Type B pancreatic cell (in vitro differentiated cells): ENCODE measurements around the gene FYB1. TPM values are rescaled to one million over a fixed set of nuclear protein-coding genes. Genes with fewer than 3 reads are reported as not detected.

Source experiments
- DNase-seq: peaks from one replicate; pipeline ENCODE4 v3.0.0; 2021; ENCODE audit warnings: mixed read lengths; ENCODE audit not compliant: unreplicated experiment; ENCODE audit errors: extremely low spot score
- H3K27ac Mint-ChIP-seq: 2 replicates; pipeline ENCODE4 v1.8.0; 2021; ENCODE audit warnings: mild to moderate bottlenecking, mixed read lengths
- H3K27me3 Mint-ChIP-seq: 2 replicates; pipeline ENCODE4 v1.8.0; 2021; ENCODE audit warnings: mixed read lengths
- H3K36me3 Mint-ChIP-seq: 2 replicates; pipeline ENCODE4 v1.8.0; 2021; ENCODE audit warnings: mixed read lengths
- H3K4me1 Mint-ChIP-seq: one replicate; pipeline ENCODE4 v1.8.0; 2021; ENCODE audit warnings: mixed read lengths; ENCODE audit not compliant: unreplicated experiment
- H3K4me3 Mint-ChIP-seq: 2 replicates; pipeline ENCODE4 v1.8.0; 2021; ENCODE audit warnings: mild to moderate bottlenecking, mixed read lengths
- H3K9me3 Mint-ChIP-seq: 2 replicates; pipeline ENCODE4 v1.8.0; 2021; ENCODE audit warnings: mixed read lengths
- CTCF ChIP-seq: fragments of 200-600 bp; sonication (generic); conservative IDR thresholded peaks from 2 replicates; pipeline ENCODE4 v1.5.0; 2021; ENCODE audit warnings: antibody characterized with exemption, mild to moderate bottlenecking
- total RNA-seq: library from RNA; stranded (reverse); gene quantifications from 2 replicates; pipeline ENCODE4 v1.2.1, GENCODE V29; 2021; ENCODE audit warnings: low replicate concordance

The FYB1 gene
- total RNA-seq, 1 donor from 2014 or later: 0.24 TPM

- Mint-ChIP-seq H3K27ac (no peak overlapping the region), H3K36me3 (no peaks in the 10 kb centered on the region), H3K4me1 (no peaks in the 10 kb centered on the region), H3K9me3 (no peaks in the 10 kb centered on the region), H3K4me3 (no peak overlapping the region), H3K27me3 (peaks cover 4% of the 10 kb centered on the region)
- TF ChIP-seq CTCF: no peak
- no peak for DNase-seq
These were observed 11.9 kb downstream of the FYB1 start for GRCh38 chr5:39207345-39208045.

- H3K4me1 Mint-ChIP-seq: no peaks in the 10 kb centered on the region
- H3K27ac Mint-ChIP-seq: no peak overlapping the region
- TF ChIP-seq CTCF: no peak
- no peak overlapping the region for H3K4me3 Mint-ChIP-seq
- peaks cover 4% of the 10 kb centered on the region for H3K27me3 Mint-ChIP-seq
- no peaks in the 10 kb centered on the region for H3K36me3 Mint-ChIP-seq
- DNase-seq: no peak
- H3K9me3 Mint-ChIP-seq: no peaks in the 10 kb centered on the region
These were observed 12.6 kb downstream of the FYB1 start for GRCh38 chr5:39206630-39207321.

- Mint-ChIP-seq H3K4me3 (no peak overlapping the region), H3K27me3 (peaks cover 4% of the 10 kb centered on the region), H3K4me1 (no peaks in the 10 kb centered on the region), H3K9me3 (no peaks in the 10 kb centered on the region), H3K27ac (no peak overlapping the region), H3K36me3 (no peaks in the 10 kb centered on the region)
- TF ChIP-seq CTCF: no peak
- DNase-seq: no peak
These were observed 13.8 kb downstream of the FYB1 start for GRCh38 chr5:39205550-39205949.

- no peak for TF ChIP-seq CTCF
- no peak for DNase-seq
- Mint-ChIP-seq H3K4me1 (no peaks in the 10 kb centered on the region), H3K36me3 (no peaks in the 10 kb centered on the region), H3K4me3 (no peak overlapping the region), H3K27me3 (peaks cover 8% of the 10 kb centered on the region), H3K27ac (no peak overlapping the region), H3K9me3 (no peaks in the 10 kb centered on the region)
These were observed 15.4 kb downstream of the FYB1 start for GRCh38 chr5:39203951-39204350.

GRCh38 chr5:39203275-39203922, 16.0 kb downstream of the FYB1 start:
- Mint-ChIP-seq H3K4me1 (no peaks in the 10 kb centered on the region), H3K27me3 (peaks cover 8% of the 10 kb centered on the region), H3K9me3 (no peaks in the 10 kb centered on the region), H3K36me3 (no peaks in the 10 kb centered on the region), H3K27ac (no peak overlapping the region), H3K4me3 (no peak overlapping the region)
- no peak for DNase-seq
- TF ChIP-seq CTCF: no peak
